CD8-positive, alpha-beta memory T cell (primary cell): ENCODE measurements around the gene IDI1. TPM values are rescaled to one million over a fixed set of nuclear protein-coding genes. Genes with fewer than 3 reads are reported as not detected.
"Not testable (repeated sequence)": the region's sequence is repeated elsewhere in the genome, so short reads cannot be mapped to it uniquely, and the experiment has no call there.

Source experiments
- CTCF ChIA-PET: fragments of 350-600 bp; sonication (Branson Sonifier 250); formaldehyde crosslinking; loops from one replicate; lab custom pipeline; 2021; ENCODE audit warnings: antibody characterized with exemption; lab: Charles Lee
- POLR2A ChIA-PET: fragments of 350-600 bp; sonication (Branson Sonifier 250); formaldehyde crosslinking; loops from one replicate; lab custom pipeline; 2021; ENCODE audit warnings: antibody characterized with exemption; lab: Charles Lee
- DNase-seq, 5 donors: peaks; one replicate each; pipeline versions ENCODE4 v3.0.0 to v3.0.0-alpha.2; 2020 to 2022; ENCODE audit warnings: mixed read lengths in 1 of 5
- H3K27ac ChIP-seq: one replicate; pipeline ENCODE4 v1.7.0; 2013; ENCODE audit warnings: low read depth, mild to moderate bottlenecking, low read length, moderate library complexity
- H3K27me3 ChIP-seq: 2 replicates; pipeline ENCODE4 v1.7.0; 2013; ENCODE audit warnings: low read length, mild to moderate bottlenecking; ENCODE audit not compliant: insufficient read depth, poor library complexity, severe bottlenecking
- H3K36me3 ChIP-seq: 2 replicates; pipeline ENCODE4 v1.7.0; 2013; ENCODE audit warnings: mild to moderate bottlenecking, low read length, moderate library complexity; ENCODE audit not compliant: insufficient read depth
- H3K4me1 ChIP-seq: 2 replicates; pipeline ENCODE4 v1.7.0; 2013; ENCODE audit warnings: mild to moderate bottlenecking, low read length, moderate library complexity; ENCODE audit not compliant: insufficient read depth
- H3K4me3 ChIP-seq: 2 replicates; pipeline ENCODE4 v1.7.0; 2013; ENCODE audit warnings: mild to moderate bottlenecking, low read length
- H3K9me3 ChIP-seq: 2 replicates; pipeline ENCODE4 v1.7.0; 2013; ENCODE audit warnings: mild to moderate bottlenecking, low read length
- H3K27ac Mint-ChIP-seq, 8 donors: one replicate each; pipeline ENCODE4 v1.8.0; 2020 to 2021; ENCODE audit warnings: mixed read lengths in 8 of 8, mild to moderate bottlenecking in 6 of 8, inconsistent platforms in 3 of 8, moderate library complexity in 3 of 8
- H3K27me3 Mint-ChIP-seq, 2 donors: one replicate each; pipeline ENCODE4 v1.8.0; 2020 to 2021; ENCODE audit warnings: mixed read lengths in 2 of 2, mild to moderate bottlenecking in 1 of 2, moderate library complexity in 1 of 2
- H3K36me3 Mint-ChIP-seq, 3 donors: one replicate each; pipeline ENCODE4 v1.8.0; 2020 to 2021; ENCODE audit warnings: mixed read lengths in 3 of 3, inconsistent platforms in 1 of 3, mild to moderate bottlenecking in 1 of 3
- H3K4me1 Mint-ChIP-seq, 3 donors: one replicate each; pipeline ENCODE4 v1.8.0; 2020 to 2021; ENCODE audit warnings: mixed read lengths in 3 of 3, inconsistent platforms in 1 of 3, mild to moderate bottlenecking in 1 of 3
- H3K4me3 Mint-ChIP-seq, 7 donors: one replicate each; pipeline ENCODE4 v1.8.0; 2020 to 2021; ENCODE audit warnings: mixed read lengths in 7 of 7, mild to moderate bottlenecking in 6 of 7, moderate library complexity in 4 of 7, inconsistent platforms in 2 of 7
- H3K9me3 Mint-ChIP-seq, 5 donors: one replicate each; pipeline ENCODE4 v1.8.0; 2020 to 2022; ENCODE audit warnings: mixed read lengths in 5 of 5, mild to moderate bottlenecking in 3 of 5, moderate library complexity in 2 of 5, inconsistent platforms in 1 of 5
- polyA plus RNA-seq: library from polyadenylated mRNA; unstranded; fragments of 300-500 nt; fragmentation: Illumina TruSeq; gene quantifications from one replicate; pipeline ENCODE4 v1.2.3, GENCODE V29; 2021
- total RNA-seq, 2 experiments: library from RNA; stranded (reverse); gene quantifications; one replicate each; pipeline ENCODE4 v1.2.3, GENCODE V29; 2021

The IDI1 gene
- total and polyA plus RNA-seq, 3 experiments from 2014 or later: 47.4 to 53.1 (median 50.1) TPM

DNA sequence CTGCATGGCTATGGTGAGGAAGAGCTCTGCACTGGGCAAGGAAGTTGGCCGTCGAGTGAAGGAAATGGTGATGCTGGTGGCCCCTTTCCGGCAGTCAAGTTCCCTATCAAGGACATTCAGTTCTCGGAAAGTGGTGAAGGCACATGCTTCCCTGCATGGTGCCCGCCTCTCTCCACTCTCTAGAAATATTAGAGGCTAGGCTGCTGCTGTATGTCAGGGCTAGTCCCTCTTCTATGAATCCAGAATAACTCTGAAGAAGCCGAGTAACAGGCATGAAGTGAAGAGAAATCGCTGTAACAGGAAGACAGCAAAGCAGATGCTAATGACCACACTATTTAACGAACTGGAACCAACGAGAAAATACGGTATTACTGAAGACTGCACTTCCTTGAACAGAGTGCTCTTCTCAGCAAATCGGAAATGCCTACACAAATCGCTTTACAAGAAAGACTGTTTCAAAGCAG, 5.4 kb downstream of the IDI1 start:
- DNase-seq: peak in 2 of 5 donors; percentile 38 to 42
- ChIA-PET CTCF (interaction anchor here (1.4 kb wide), 1 partner anchor 37 kb away, joined by 3 read pairs; no protein-coding TSS in a partner anchor), POLR2A (interaction anchor here (0.5 kb wide), 1 partner anchor 49 kb away, joined by 3 read pairs; no protein-coding TSS in a partner anchor)

DNA sequence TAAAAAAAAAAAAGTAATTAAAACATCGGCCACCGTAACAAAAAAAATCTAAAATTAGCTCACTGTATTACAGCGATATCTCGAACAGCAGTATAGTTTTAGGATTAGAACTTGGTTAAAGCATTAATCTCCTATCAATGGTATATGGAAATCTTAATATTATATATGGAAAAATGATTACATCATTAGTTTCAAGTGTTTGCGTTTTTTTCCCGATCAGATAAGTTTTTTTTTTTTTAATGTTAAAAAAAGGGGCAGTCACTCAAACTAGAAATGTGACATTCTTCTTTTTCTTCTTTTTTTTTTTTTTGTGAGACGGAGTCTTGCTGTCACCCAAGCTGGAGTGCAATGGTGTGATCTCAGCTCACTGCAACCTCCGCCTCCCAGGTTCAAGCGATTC, 7.4 kb downstream of the IDI1 start:
- Histone ChIP-seq H3K4me1 (peaks cover 34% of the 10 kb centered on the region), H3K27ac (no peak overlapping the region), H3K36me3 (peaks cover 17% of the 10 kb centered on the region), H3K4me3 (no peak overlapping the region), H3K9me3 (no peaks in the 10 kb centered on the region), H3K27me3 (no peaks in the 10 kb centered on the region)
- Mint-ChIP-seq H3K4me3 (no peak overlapping the region), H3K36me3 (peaks cover 0 to 65% (median 8%) of the 10 kb centered on the region in 3 donors), H3K27me3 (peaks cover 0 to 4% of the 10 kb centered on the region in 2 donors), H3K9me3 (no peaks in the 10 kb centered on the region), H3K27ac (peak overlapping the region in 1 of 8 donors; percentile 22), H3K4me1 (peaks cover 34 to 43% (median 39%) of the 10 kb centered on the region in 3 donors)
- no peak for DNase-seq
- ChIA-PET CTCF (interaction anchor here (0.9 kb wide), 1 partner anchor 12 kb away, joined by 3 read pairs; no protein-coding TSS in a partner anchor), POLR2A (no interaction called here)

More for the DNA sequence above, 5.4 kb downstream of the IDI1 start:
- Histone ChIP-seq H3K4me1 (peaks cover 44% of the 10 kb centered on the region), H3K27ac (peak overlapping the region; percentile 55), H3K27me3 (no peaks in the 10 kb centered on the region), H3K36me3 (peaks cover 17% of the 10 kb centered on the region), H3K4me3 (peak overlapping the region; percentile 16), H3K9me3 (no peaks in the 10 kb centered on the region)
- H3K4me1 Mint-ChIP-seq: peaks cover 45 to 50% (median 50%) of the 10 kb centered on the region in 3 donors
- H3K36me3 Mint-ChIP-seq: peaks cover 0 to 53% (median 7%) of the 10 kb centered on the region in 3 donors
- H3K9me3 Mint-ChIP-seq: no peaks in the 10 kb centered on the region
- H3K4me3 Mint-ChIP-seq: peak overlapping the region; percentile 63 to 92 (median 84)
- peak overlapping the region; percentile 87 to 98 (median 92) for H3K27ac Mint-ChIP-seq
- peaks cover 0 to 5% of the 10 kb centered on the region in 2 donors for H3K27me3 Mint-ChIP-seq

DNA sequence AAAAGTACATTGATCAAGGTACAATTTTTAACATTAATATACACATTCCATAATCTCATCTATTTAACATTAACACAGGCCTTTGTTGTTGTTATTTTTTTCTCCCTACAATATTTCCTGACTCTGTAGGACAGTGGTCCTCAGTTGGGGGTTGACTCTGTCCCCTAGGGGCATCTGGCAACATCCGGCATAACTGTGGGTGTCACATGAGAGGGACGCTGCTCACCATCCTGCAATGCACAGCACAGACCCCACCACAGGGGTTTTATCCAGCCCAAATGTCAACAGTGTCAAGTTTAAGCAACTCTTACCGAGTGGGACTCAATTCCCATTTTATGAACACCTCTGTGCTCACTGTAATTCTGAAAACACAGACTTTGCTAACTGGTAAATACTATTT, 8.8 kb downstream of the IDI1 start:
- peak overlapping the region in 4 of 8 donors; percentile 10 to 66 (median 50) for H3K27ac Mint-ChIP-seq

DNA sequence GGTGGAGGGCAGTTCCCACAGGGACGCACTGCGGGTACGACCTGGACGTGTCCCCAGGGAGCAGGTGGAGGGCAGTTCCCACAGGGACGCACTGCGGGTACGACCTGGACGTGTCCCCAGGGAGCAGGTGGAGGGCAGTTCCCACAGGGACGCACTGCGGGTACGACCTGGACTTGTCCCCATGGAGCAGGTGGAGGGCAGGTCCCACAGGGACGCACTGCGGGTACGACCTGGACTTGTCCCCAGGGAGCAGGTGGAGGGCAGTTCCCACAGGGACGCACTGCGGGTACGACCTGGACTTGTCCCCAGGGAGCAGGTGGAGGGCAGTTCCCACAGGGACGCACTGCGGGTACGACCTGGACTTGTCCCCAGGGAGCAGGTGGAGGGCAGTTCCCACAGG, 10.2 kb downstream of the IDI1 start:
- peaks cover 17% of the 10 kb centered on the region for H3K36me3 ChIP-seq
- POLR2A ChIA-PET, H3K27me3 Mint-ChIP-seq, H3K27me3 ChIP-seq, H3K9me3 ChIP-seq, H3K9me3 Mint-ChIP-seq, H3K27ac ChIP-seq, H3K4me3 Mint-ChIP-seq, H3K4me3 ChIP-seq, CTCF ChIA-PET, H3K27ac Mint-ChIP-seq, DNase-seq, H3K4me1 ChIP-seq: not testable (repeated sequence)
- peaks cover 9 to 20% (median 13%) of the 10 kb centered on the region in 3 donors for H3K4me1 Mint-ChIP-seq
- peaks cover 0 to 55% (median 8%) of the 10 kb centered on the region in 3 donors for H3K36me3 Mint-ChIP-seq

More for the DNA sequence above, 8.8 kb downstream of the IDI1 start:
- H3K36me3 Mint-ChIP-seq: peaks cover 0 to 63% (median 8%) of the 10 kb centered on the region in 3 donors
- no peak overlapping the region for H3K27ac ChIP-seq
- no peaks in the 10 kb centered on the region for H3K9me3 ChIP-seq
- H3K27me3 Mint-ChIP-seq: peaks cover 0 to 2% of the 10 kb centered on the region in 2 donors
- no peaks in the 10 kb centered on the region for H3K9me3 Mint-ChIP-seq
- ChIA-PET CTCF (no interaction called here), POLR2A (no interaction called here)
- DNase-seq: no peak
- peaks cover 22 to 33% (median 27%) of the 10 kb centered on the region in 3 donors for H3K4me1 Mint-ChIP-seq
- H3K36me3 ChIP-seq: peaks cover 17% of the 10 kb centered on the region
- H3K4me3 Mint-ChIP-seq: no peak overlapping the region
- H3K4me3 ChIP-seq: no peak overlapping the region
- peaks cover 21% of the 10 kb centered on the region for H3K4me1 ChIP-seq
- H3K27me3 ChIP-seq: no peaks in the 10 kb centered on the region

DNA sequence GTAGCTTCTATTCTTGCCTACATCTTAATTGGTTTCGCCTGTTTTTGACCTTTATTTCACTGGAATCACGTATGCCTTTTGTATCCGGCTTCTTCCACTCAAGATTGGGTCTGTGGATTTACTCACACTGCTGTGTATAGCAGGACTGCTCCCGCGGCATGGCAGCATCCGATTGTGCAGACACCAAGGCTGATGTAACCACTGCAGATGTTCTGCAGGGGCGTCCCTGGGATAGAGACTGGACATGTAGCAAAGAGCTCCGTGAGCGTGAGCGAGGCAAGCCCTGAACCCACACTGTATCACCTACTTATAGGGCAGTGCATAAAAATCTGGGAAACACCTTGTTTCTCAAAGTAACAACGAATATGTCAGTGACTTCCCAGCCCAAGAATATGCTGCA, 11.8 kb downstream of the IDI1 start:
- no peak for DNase-seq
- no peaks in the 10 kb centered on the region for H3K4me1 ChIP-seq
- H3K9me3 ChIP-seq: no peaks in the 10 kb centered on the region
- CTCF ChIA-PET: no interaction called here
- no peaks in the 10 kb centered on the region for H3K27me3 Mint-ChIP-seq
- H3K27me3 ChIP-seq: no peaks in the 10 kb centered on the region
- H3K4me3 Mint-ChIP-seq: peak overlapping the region in 1 of 7 donors; percentile 3
- H3K27ac ChIP-seq: no peak overlapping the region
- H3K9me3 Mint-ChIP-seq: no peaks in the 10 kb centered on the region
- peaks cover 0 to 41% (median 8%) of the 10 kb centered on the region in 3 donors for H3K36me3 Mint-ChIP-seq
- POLR2A ChIA-PET: interaction anchor here (1.4 kb wide), 1 partner anchor 12 kb away, joined by 5 read pairs; the partner anchor contains the start of gene IDI1
- no peak overlapping the region for H3K4me3 ChIP-seq
- H3K27ac Mint-ChIP-seq: peak overlapping the region in 1 of 8 donors; percentile 74
- H3K36me3 ChIP-seq: peaks cover 9% of the 10 kb centered on the region
- H3K4me1 Mint-ChIP-seq: peaks cover 0 to 11% (median 5%) of the 10 kb centered on the region in 3 donors

DNA sequence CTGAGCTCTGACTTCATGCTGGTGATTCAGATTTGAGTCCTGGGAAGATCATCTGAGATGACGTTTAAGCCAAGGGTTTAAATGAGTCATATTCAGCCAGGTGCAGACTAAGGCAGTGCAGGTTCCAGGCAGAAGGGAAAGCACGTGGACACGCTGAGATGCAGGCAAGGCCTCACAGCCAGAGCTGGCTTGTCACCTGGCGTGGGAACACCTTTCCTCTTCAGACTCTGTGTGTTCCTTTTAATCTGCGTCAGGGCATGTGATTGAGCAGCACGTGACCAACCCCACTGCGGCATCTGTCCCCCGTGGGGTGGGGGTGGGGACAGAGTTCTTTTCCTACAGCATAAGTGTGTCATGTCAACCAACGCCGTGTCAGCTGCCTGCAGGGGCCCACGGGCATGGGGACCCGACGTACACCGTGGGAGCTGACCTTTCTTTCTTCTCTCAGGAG, 12.6 kb downstream of the IDI1 start:
- no peaks in the 10 kb centered on the region for H3K9me3 Mint-ChIP-seq
- Histone ChIP-seq H3K27me3 (no peaks in the 10 kb centered on the region), H3K4me1 (no peaks in the 10 kb centered on the region), H3K27ac (no peak overlapping the region), H3K9me3 (no peaks in the 10 kb centered on the region), H3K36me3 (peaks cover 9% of the 10 kb centered on the region), H3K4me3 (no peak overlapping the region)
- H3K4me3 Mint-ChIP-seq: no peak overlapping the region
- CTCF ChIA-PET: no interaction called here
- POLR2A ChIA-PET: interaction anchor here (1.4 kb wide), 1 partner anchor 13 kb away, joined by 5 read pairs; the partner anchor contains the start of gene IDI1
- no peak overlapping the region for H3K27ac Mint-ChIP-seq
- H3K36me3 Mint-ChIP-seq: peaks cover 0 to 34% (median 8%) of the 10 kb centered on the region in 3 donors
- no peak for DNase-seq
- no peaks in the 10 kb centered on the region for H3K27me3 Mint-ChIP-seq
- peaks cover 0 to 10% (median 5%) of the 10 kb centered on the region in 3 donors for H3K4me1 Mint-ChIP-seq

DNA sequence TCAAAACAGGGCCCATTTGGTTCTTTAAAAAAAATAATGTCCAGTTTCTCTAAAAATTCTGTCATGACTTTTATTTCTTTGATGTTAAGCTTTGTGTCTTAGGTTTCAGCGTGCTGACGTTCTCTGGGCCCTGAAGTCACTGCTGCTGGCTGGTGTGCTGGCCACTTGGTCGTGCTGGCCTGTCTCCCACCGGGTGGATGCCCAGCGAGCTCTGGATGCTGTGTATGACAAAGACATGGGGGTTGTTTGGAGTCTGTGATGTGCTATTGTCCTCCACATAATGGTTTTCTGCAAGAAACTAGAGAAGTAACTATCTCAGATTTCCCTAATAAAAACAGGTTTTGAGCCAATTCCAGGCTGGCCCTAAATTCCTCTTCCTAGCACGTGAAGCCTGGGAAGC, 13.7 kb downstream of the IDI1 start:
- no peak overlapping the region for H3K4me3 Mint-ChIP-seq
- ChIA-PET POLR2A (no interaction called here), CTCF (no interaction called here)
- DNase-seq: no peak
- H3K9me3 ChIP-seq: no peaks in the 10 kb centered on the region
- no peaks in the 10 kb centered on the region for H3K9me3 Mint-ChIP-seq
- peak overlapping the region in 1 of 8 donors; percentile 19 for H3K27ac Mint-ChIP-seq
- no peaks in the 10 kb centered on the region for H3K27me3 Mint-ChIP-seq
- H3K36me3 ChIP-seq: peaks cover 4% of the 10 kb centered on the region
- peaks cover 0 to 7% (median 3%) of the 10 kb centered on the region in 3 donors for H3K4me1 Mint-ChIP-seq
- no peaks in the 10 kb centered on the region for H3K4me1 ChIP-seq
- peaks cover 0 to 24% (median 4%) of the 10 kb centered on the region in 3 donors for H3K36me3 Mint-ChIP-seq
- no peak overlapping the region for H3K27ac ChIP-seq
- H3K4me3 ChIP-seq: no peak overlapping the region
- no peaks in the 10 kb centered on the region for H3K27me3 ChIP-seq

DNA sequence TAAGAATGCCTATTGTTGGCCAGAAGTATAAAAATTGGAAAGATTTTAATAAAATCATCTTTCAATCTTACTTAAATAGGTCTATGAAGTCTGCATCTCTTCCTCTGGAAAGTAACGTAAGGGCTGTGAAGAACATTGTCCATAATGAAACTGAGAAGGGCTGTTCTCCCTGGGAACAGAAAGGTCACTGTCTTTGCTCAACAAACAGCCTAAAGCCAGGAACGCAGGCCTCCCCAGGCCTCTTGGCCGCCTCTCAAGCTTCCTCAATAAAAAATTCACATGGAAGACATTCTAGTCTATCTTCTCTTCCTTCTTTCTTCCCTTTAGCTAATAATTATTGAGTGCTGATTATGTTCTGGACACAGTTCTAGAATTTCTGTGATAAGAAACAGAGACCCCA, 14.2 kb downstream of the IDI1 start:
- H3K36me3 ChIP-seq: no peaks in the 10 kb centered on the region
- H3K9me3 Mint-ChIP-seq: no peaks in the 10 kb centered on the region
- H3K4me3 ChIP-seq: no peak overlapping the region
- POLR2A ChIA-PET: no interaction called here
- H3K27me3 ChIP-seq: no peaks in the 10 kb centered on the region
- no peaks in the 10 kb centered on the region for H3K4me1 ChIP-seq
- no peak overlapping the region for H3K27ac ChIP-seq
- CTCF ChIA-PET: no interaction called here
- peaks cover 0 to 5% (median 0%) of the 10 kb centered on the region in 3 donors for H3K4me1 Mint-ChIP-seq
- no peak overlapping the region for H3K4me3 Mint-ChIP-seq
- no peak overlapping the region for H3K27ac Mint-ChIP-seq
- H3K36me3 Mint-ChIP-seq: peaks cover 0 to 20% (median 3%) of the 10 kb centered on the region in 3 donors
- no peaks in the 10 kb centered on the region for H3K9me3 ChIP-seq
- H3K27me3 Mint-ChIP-seq: no peaks in the 10 kb centered on the region
- DNase-seq: no peak
